ENCODE data around the gene CLIC3. TPM values are rescaled to one million over a fixed set of nuclear protein-coding genes. Genes with fewer than 3 reads are reported as not detected.

CLIC3 gene
- total RNA-seq, 1 experiment from 2014 or later = 6.2 TPM

DNA sequence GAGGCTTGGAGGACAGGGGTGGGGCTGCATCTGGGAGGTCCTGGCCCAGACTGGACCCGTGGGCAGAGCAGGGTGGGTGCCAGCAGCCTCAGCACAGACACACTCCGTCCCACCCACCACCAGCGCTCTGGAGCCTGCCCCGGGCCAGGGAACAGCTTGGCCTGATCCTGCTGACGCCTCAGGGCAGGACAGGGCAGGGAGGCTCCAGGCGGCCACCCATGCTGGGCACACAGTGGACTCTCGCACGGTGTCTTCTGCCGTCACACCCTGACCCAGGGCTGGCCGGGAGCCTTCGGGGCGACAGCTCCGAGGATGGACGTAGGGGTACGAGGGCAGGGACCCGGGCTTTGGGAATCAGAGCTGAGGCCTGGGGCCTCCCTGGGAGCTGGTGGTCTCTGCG lies 27.2 kb downstream of the CLIC3 start:
- in situ Hi-C loops (cut with HindIII; ENCODE audit: low pct_unique_long_range_greater_than_20kb, low sequenced_read_pairs) = no loop called here
- TF ChIP-seq, protein P1, sequence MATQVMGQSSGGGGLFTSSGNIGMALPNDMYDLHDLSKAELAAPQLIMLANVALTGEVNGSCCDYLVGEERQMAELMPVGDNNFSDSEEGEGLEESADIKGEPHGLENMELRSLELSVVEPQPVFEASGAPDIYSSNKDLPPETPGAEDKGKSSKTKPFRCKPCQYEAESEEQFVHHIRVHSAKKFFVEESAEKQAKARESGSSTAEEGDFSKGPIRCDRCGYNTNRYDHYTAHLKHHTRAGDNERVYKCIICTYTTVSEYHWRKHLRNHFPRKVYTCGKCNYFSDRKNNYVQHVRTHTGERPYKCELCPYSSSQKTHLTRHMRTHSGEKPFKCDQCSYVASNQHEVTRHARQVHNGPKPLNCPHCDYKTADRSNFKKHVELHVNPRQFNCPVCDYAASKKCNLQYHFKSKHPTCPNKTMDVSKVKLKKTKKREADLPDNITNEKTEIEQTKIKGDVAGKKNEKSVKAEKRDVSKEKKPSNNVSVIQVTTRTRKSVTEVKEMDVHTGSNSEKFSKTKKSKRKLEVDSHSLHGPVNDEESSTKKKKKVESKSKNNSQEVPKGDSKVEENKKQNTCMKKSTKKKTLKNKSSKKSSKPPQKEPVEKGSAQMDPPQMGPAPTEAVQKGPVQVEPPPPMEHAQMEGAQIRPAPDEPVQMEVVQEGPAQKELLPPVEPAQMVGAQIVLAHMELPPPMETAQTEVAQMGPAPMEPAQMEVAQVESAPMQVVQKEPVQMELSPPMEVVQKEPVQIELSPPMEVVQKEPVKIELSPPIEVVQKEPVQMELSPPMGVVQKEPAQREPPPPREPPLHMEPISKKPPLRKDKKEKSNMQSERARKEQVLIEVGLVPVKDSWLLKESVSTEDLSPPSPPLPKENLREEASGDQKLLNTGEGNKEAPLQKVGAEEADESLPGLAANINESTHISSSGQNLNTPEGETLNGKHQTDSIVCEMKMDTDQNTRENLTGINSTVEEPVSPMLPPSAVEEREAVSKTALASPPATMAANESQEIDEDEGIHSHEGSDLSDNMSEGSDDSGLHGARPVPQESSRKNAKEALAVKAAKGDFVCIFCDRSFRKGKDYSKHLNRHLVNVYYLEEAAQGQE (IDR thresholded peaks at IDR 0.05; ENCODE audit: insufficient read depth in 1 of 2, low read depth in 2 of 2, low read length in 1 of 2) = no peak
- TF ChIP-seq, protein P2, sequence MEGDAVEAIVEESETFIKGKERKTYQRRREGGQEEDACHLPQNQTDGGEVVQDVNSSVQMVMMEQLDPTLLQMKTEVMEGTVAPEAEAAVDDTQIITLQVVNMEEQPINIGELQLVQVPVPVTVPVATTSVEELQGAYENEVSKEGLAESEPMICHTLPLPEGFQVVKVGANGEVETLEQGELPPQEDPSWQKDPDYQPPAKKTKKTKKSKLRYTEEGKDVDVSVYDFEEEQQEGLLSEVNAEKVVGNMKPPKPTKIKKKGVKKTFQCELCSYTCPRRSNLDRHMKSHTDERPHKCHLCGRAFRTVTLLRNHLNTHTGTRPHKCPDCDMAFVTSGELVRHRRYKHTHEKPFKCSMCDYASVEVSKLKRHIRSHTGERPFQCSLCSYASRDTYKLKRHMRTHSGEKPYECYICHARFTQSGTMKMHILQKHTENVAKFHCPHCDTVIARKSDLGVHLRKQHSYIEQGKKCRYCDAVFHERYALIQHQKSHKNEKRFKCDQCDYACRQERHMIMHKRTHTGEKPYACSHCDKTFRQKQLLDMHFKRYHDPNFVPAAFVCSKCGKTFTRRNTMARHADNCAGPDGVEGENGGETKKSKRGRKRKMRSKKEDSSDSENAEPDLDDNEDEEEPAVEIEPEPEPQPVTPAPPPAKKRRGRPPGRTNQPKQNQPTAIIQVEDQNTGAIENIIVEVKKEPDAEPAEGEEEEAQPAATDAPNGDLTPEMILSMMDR (IDR thresholded peaks at IDR 0.05) = no peak
- TF ChIP-seq SIN3A (IDR thresholded peaks at IDR 0.05; ENCODE audit: borderline replicate concordance, insufficient read depth, low read depth, low read length) (no peak), POLR2AphosphoS5 (IDR thresholded peaks at IDR 0.05; ENCODE audit: low read depth, low read length) (no peak), TCF7L2 (IDR thresholded peaks at IDR 0.05; ENCODE audit: low read depth, low read length) (no peak)
- no peak overlapping the region for H3K4me3 ChIP-seq (ENCODE audit: low read depth in 2 of 2, low read length in 2 of 2)
- H3K36me3 ChIP-seq (ENCODE audit: control insufficient read depth, insufficient read depth, low read length) = no peaks in the 10 kb centered on the region
- H3K27me3 ChIP-seq (ENCODE audit: control insufficient read depth, insufficient read depth, low read length) = no peaks in the 10 kb centered on the region
- no TSS peak for BruUV-seq (replicated peaks)
- no peak overlapping the region for H3K27ac ChIP-seq (ENCODE audit: low read length)
- intact Hi-C loops (cut with micrococcal nuclease; ENCODE audit: unreplicated experiment) = no loop called here
- POLR2A ChIA-PET = no interaction called here
- DNase-seq (ENCODE audit: low read depth, low spot score) = no peak
- H3K9me3 ChIP-seq (ENCODE audit: control insufficient read depth, insufficient read depth, low read depth, low read length) = no peaks in the 10 kb centered on the region
- CTCF ChIA-PET = no interaction called here
- H3K4me1 ChIP-seq (ENCODE audit: control insufficient read depth, insufficient read depth, low read length) = peaks cover 5% of the 10 kb centered on the region; the same call in 1 of the 2 replicates
- no peak for ATAC-seq

DNA sequence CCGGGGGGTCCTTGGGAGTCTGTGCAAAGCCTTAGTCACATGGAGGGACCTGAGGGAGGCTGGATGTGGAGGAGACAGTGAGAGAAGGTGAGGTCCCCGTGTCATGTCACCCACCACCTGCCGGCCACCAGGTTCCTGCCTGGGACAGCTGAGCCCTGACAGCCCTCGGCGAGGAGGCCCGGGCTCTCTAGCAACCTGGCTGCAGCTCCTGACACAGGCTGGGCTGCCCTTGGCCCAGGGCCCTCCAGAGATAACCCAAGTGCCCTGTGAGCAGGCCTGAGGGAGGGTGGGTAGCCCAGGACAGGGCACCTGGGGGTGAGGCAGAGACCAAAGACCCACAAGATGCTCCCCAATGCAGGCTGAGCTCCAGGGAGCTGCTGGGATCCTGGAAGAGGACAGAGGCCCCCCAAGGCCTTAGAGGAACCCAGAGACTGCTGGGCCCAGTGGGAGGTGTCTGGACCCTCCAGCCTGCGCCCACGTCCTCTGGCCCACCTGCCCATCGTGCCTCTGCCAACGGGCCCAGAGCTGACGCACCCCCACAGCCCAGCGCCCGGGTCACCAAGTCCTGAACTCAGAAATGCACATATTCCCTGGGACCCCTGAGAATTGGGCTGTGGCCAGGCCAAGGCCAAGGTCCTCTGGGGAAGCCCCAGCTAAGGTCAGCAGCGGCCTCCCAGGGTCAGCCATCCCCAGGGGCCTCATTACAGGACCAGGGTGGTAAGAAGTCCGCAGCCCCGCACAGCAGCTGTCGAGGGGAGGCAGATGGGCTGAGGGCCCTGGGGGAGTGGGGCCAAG lies 27.8 kb downstream of the CLIC3 start:
- H3K27me3 ChIP-seq (ENCODE audit: control insufficient read depth, insufficient read depth, low read length) = no peaks in the 10 kb centered on the region
- POLR2A ChIA-PET = no interaction called here
- H3K9me3 ChIP-seq (ENCODE audit: control insufficient read depth, insufficient read depth, low read depth, low read length) = no peaks in the 10 kb centered on the region
- peaks cover 5% of the 10 kb centered on the region; the same call in 1 of the 2 replicates for H3K4me1 ChIP-seq (ENCODE audit: control insufficient read depth, insufficient read depth, low read length)
- no TSS peak for BruUV-seq (replicated peaks)
- TF ChIP-seq, protein P2 (IDR thresholded peaks at IDR 0.05) = no peak
- TF ChIP-seq, protein P1 (IDR thresholded peaks at IDR 0.05; ENCODE audit: insufficient read depth in 1 of 2, low read depth in 2 of 2, low read length in 1 of 2) = no peak
- no peak for TF ChIP-seq TCF7L2 (IDR thresholded peaks at IDR 0.05; ENCODE audit: low read depth, low read length)
- TF ChIP-seq SIN3A (IDR thresholded peaks at IDR 0.05; ENCODE audit: borderline replicate concordance, insufficient read depth, low read depth, low read length) = no peak
- TF ChIP-seq POLR2AphosphoS5 (IDR thresholded peaks at IDR 0.05; ENCODE audit: low read depth, low read length) = no peak
- in situ Hi-C loops (cut with HindIII; ENCODE audit: low pct_unique_long_range_greater_than_20kb, low sequenced_read_pairs) (no loop called here), intact Hi-C loops (cut with micrococcal nuclease; ENCODE audit: unreplicated experiment) (no loop called here)
- CTCF ChIA-PET = no interaction called here
- no peak overlapping the region for H3K4me3 ChIP-seq (ENCODE audit: low read depth in 2 of 2, low read length in 2 of 2)
- peak; percentile 35; the same call in 1 of the 2 replicates for ATAC-seq
- no peaks in the 10 kb centered on the region for H3K36me3 ChIP-seq (ENCODE audit: control insufficient read depth, insufficient read depth, low read length)
- DNase-seq (ENCODE audit: low read depth, low spot score) = no peak
- no peak overlapping the region for H3K27ac ChIP-seq (ENCODE audit: low read length)
